H9 (cell line): ENCODE measurements around the gene SLC31A2. TPM values are rescaled to one million over a fixed set of nuclear protein-coding genes. Genes with fewer than 3 reads are reported as not detected.

Experiments
- DNase-seq: peaks from one replicate; pipeline ENCODE4 v3.0.0-alpha.2; 2017
- H2AFZ ChIP-seq: one replicate; pipeline ENCODE4 v1.6.1; 2013; ENCODE audit warnings: mild to moderate bottlenecking, low read length, control low read depth, moderate library complexity
- H2AK5ac ChIP-seq: 2 replicates; pipeline ENCODE4 v1.6.1; 2013; ENCODE audit warnings: low read length, control low read depth, mixed read lengths; ENCODE audit not compliant: insufficient read length
- H2BK120ac ChIP-seq: one replicate; pipeline ENCODE4 v1.6.1; 2013; ENCODE audit warnings: low read depth, mild to moderate bottlenecking, low read length, control low read depth, inconsistent platforms; ENCODE audit not compliant: poor library complexity, severe bottlenecking
- H2BK12ac ChIP-seq: 2 replicates; pipeline ENCODE4 v1.6.1; 2013; ENCODE audit warnings: low read length, control low read depth, mixed read lengths, low read depth; ENCODE audit not compliant: insufficient read length
- H2BK15ac ChIP-seq: 2 replicates; pipeline ENCODE4 v1.6.1; 2013; ENCODE audit warnings: low read depth, low read length, control low read depth
- H2BK20ac ChIP-seq: one replicate; pipeline ENCODE4 v1.6.1; 2013; ENCODE audit warnings: low read depth, mild to moderate bottlenecking, low read length, control low read depth, inconsistent platforms; ENCODE audit not compliant: poor library complexity, severe bottlenecking
- H2BK5ac ChIP-seq: 2 replicates; pipeline ENCODE4 v1.6.1; 2013; ENCODE audit warnings: low read length, control low read depth, mixed read lengths; ENCODE audit not compliant: insufficient read length
- H3K14ac ChIP-seq: 2 replicates; pipeline ENCODE4 v1.6.1; 2013; ENCODE audit warnings: low read length, control low read depth; ENCODE audit not compliant: insufficient read depth
- H3K18ac ChIP-seq: 2 replicates; pipeline ENCODE4 v1.6.1; 2013; ENCODE audit warnings: low read depth, mild to moderate bottlenecking, mixed read lengths, low read length, control low read depth; ENCODE audit not compliant: insufficient read length
- H3K23ac ChIP-seq: 2 replicates; pipeline ENCODE4 v1.6.1; 2013; ENCODE audit warnings: low read length, control low read depth, mixed read lengths, low read depth; ENCODE audit not compliant: insufficient read length
- H3K23me2 ChIP-seq: 2 replicates; pipeline ENCODE4 v1.6.1; 2013; ENCODE audit warnings: low read depth, mild to moderate bottlenecking, mixed read lengths, low read length, control low read depth; ENCODE audit not compliant: insufficient read length, poor library complexity, severe bottlenecking
- H3K27ac ChIP-seq: 2 replicates; pipeline ENCODE4 v1.5.1; 2013; ENCODE audit warnings: low read length, control low read depth, mixed read lengths, low read depth; ENCODE audit not compliant: insufficient read length
- H3K27me3 ChIP-seq: 2 replicates; pipeline ENCODE4 v1.6.1; 2013; ENCODE audit warnings: low read length, control low read depth, inconsistent platforms; ENCODE audit not compliant: insufficient read depth
- H3K4ac ChIP-seq: 2 replicates; pipeline ENCODE4 v1.6.1; 2013; ENCODE audit warnings: low read depth, mild to moderate bottlenecking, control low read depth, inconsistent platforms, low read length, moderate library complexity
- H3K4me1 ChIP-seq: 2 replicates; pipeline ENCODE4 v1.6.1; 2013; ENCODE audit warnings: low read length, control low read depth, inconsistent platforms; ENCODE audit not compliant: insufficient read depth
- H3K4me2 ChIP-seq: 2 replicates; pipeline ENCODE4 v1.6.1; 2013; ENCODE audit warnings: low read length, control low read depth, mixed read lengths; ENCODE audit not compliant: insufficient read length, insufficient read depth
- H3K56ac ChIP-seq: 2 replicates; pipeline ENCODE4 v1.6.1; 2013; ENCODE audit warnings: low read depth, mild to moderate bottlenecking, mixed read lengths, low read length, control low read depth; ENCODE audit not compliant: insufficient read length
- H3K79me1 ChIP-seq: 2 replicates; pipeline ENCODE4 v1.6.1; 2013; ENCODE audit warnings: low read depth, mild to moderate bottlenecking, moderate library complexity, low read length, control low read depth, inconsistent platforms; ENCODE audit not compliant: insufficient read depth, poor library complexity, severe bottlenecking
- H3K79me2 ChIP-seq: 2 replicates; pipeline ENCODE4 v1.6.1; 2013; ENCODE audit warnings: low read length, control low read depth, inconsistent platforms; ENCODE audit not compliant: insufficient read depth
- H3K9ac ChIP-seq: 2 replicates; pipeline ENCODE4 v1.6.1; 2013; ENCODE audit warnings: low read length, control low read depth, mixed read lengths; ENCODE audit not compliant: insufficient read length; ENCODE audit errors: extremely low read depth
- H3K9me3 ChIP-seq: one replicate; pipeline ENCODE4 v1.6.1; 2013; ENCODE audit warnings: low read depth, low read length, inconsistent platforms; ENCODE audit not compliant: control insufficient read depth
- H3T11ph ChIP-seq: one replicate; pipeline ENCODE4 v1.6.1; 2013; ENCODE audit warnings: mild to moderate bottlenecking, low read length, control low read depth, inconsistent platforms
- H4K20me1 ChIP-seq: one replicate; pipeline ENCODE4 v1.6.1; 2013; ENCODE audit not compliant: control insufficient read depth, insufficient read length, insufficient read depth
- H4K5ac ChIP-seq: 2 replicates; pipeline ENCODE4 v1.6.1; 2013; ENCODE audit warnings: low read depth, mild to moderate bottlenecking, mixed read lengths, low read length, control low read depth; ENCODE audit not compliant: insufficient read length
- H4K8ac ChIP-seq: replicated peaks from 2 replicates; pipeline ENCODE4 v1.6.1; 2013; ENCODE audit warnings: low read length, control low read depth, mixed read lengths, low read depth; ENCODE audit not compliant: insufficient read length
- H4K91ac ChIP-seq: 2 replicates; pipeline ENCODE4 v1.6.1; 2013; ENCODE audit warnings: low read depth, mild to moderate bottlenecking, moderate library complexity, mixed read lengths, low read length, control low read depth; ENCODE audit not compliant: insufficient read length
- H3K27ac Mint-ChIP-seq, 3 experiments: 2 replicates in 2 of 3; 3 replicates in 1 of 3; pipeline ENCODE4 v1.8.0; 2020 to 2021; ENCODE audit warnings: mixed read lengths in 3 of 3, mild to moderate bottlenecking in 1 of 3, moderate library complexity in 1 of 3
- H3K27me3 Mint-ChIP-seq: 2 replicates; pipeline ENCODE4 v1.8.0; 2021; ENCODE audit warnings: low read depth, mild to moderate bottlenecking, moderate library complexity, mixed read lengths
- H3K36me3 Mint-ChIP-seq, 3 experiments: 2 replicates in 2 of 3; 3 replicates in 1 of 3; pipeline ENCODE4 v1.8.0; 2020 to 2021; ENCODE audit warnings: low read depth in 3 of 3, mixed read lengths in 3 of 3; ENCODE audit not compliant: insufficient read depth in 1 of 3
- H3K4me1 Mint-ChIP-seq, 2 experiments: 2 replicates each; pipeline ENCODE4 v1.8.0; 2020; ENCODE audit warnings: mixed read lengths in 2 of 2
- H3K4me3 Mint-ChIP-seq, 2 experiments: 2 replicates in 1 of 2; 3 replicates in 1 of 2; pipeline ENCODE4 v1.8.0; 2020 to 2021; ENCODE audit warnings: mild to moderate bottlenecking in 2 of 2, mixed read lengths in 2 of 2, moderate library complexity in 1 of 2
- H3K9me3 Mint-ChIP-seq, 2 experiments: 2 replicates in 1 of 2; 3 replicates in 1 of 2; pipeline ENCODE4 v1.8.0; 2020; ENCODE audit warnings: mild to moderate bottlenecking in 2 of 2, mixed read lengths in 2 of 2, moderate library complexity in 1 of 2
- WGBS: extraction: QIAGEN DNeasy Blood & Tissue Kit; methylation state at CpG from one replicate; pipeline ENCODE4 v1.1.7; 2013; ENCODE audit warnings: missing lambda C conversion rate, low lambda C conversion rate, mixed read lengths; ENCODE audit not compliant: insufficient read length; ENCODE audit errors: extremely low coverage; 5-methylcytosine and 5-hydroxymethylcytosine counted together
- total RNA-seq: library from RNA; stranded (reverse); gene quantifications from 2 replicates; pipeline ENCODE4 v1.2.1, GENCODE V29; 2021
- TF ChIP-seq, protein P1 (sequence below): fragments of 200-600 bp; sonication (generic); conservative IDR thresholded peaks from 3 replicates; pipeline ENCODE4 v1.8.0; 2021; ENCODE audit warnings: antibody characterized with exemption, mild to moderate bottlenecking

Gene SLC31A2
- total RNA-seq, 1 experiment from 2014 or later = 1.0 TPM

DNA sequence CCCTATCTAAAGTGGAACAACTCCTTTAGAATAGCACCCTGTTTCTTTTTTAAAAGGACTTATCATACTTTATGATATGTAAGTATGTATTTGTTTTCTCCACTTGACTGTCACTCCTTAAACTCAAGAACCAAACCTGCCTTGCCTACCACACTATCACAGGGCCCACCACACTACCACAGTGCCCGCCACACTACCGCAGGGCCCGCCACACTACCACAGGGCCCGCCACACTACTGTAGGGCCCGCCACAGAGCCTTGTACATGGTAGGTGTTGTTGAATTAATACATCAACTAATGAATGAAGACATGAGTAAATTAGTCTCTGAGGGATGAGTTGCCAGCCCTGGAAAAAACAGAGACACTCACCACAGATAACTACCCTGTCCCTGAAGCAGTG is 18.0 kb downstream of the SLC31A2 start:
- H2AK5ac ChIP-seq = no peak overlapping the region
- no peak overlapping the region for H2BK15ac ChIP-seq
- no peaks in the 10 kb centered on the region for H3K23me2 ChIP-seq
- H3K9me3 Mint-ChIP-seq = no peaks in the 10 kb centered on the region; a peak in 1 of 5 replicates
- no peak overlapping the region for H4K5ac ChIP-seq
- no peak overlapping the region for H3K4ac ChIP-seq
- no peaks in the 10 kb centered on the region for H3K4me1 ChIP-seq
- TF ChIP-seq, protein P1, sequence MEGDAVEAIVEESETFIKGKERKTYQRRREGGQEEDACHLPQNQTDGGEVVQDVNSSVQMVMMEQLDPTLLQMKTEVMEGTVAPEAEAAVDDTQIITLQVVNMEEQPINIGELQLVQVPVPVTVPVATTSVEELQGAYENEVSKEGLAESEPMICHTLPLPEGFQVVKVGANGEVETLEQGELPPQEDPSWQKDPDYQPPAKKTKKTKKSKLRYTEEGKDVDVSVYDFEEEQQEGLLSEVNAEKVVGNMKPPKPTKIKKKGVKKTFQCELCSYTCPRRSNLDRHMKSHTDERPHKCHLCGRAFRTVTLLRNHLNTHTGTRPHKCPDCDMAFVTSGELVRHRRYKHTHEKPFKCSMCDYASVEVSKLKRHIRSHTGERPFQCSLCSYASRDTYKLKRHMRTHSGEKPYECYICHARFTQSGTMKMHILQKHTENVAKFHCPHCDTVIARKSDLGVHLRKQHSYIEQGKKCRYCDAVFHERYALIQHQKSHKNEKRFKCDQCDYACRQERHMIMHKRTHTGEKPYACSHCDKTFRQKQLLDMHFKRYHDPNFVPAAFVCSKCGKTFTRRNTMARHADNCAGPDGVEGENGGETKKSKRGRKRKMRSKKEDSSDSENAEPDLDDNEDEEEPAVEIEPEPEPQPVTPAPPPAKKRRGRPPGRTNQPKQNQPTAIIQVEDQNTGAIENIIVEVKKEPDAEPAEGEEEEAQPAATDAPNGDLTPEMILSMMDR = no peak
- no CpG with 5 or more reads among the region's 5 CpGs for WGBS
- no peaks in the 10 kb centered on the region for H3K4me1 Mint-ChIP-seq
- no peak overlapping the region for H3K27ac Mint-ChIP-seq
- H3K18ac ChIP-seq = no peak overlapping the region
- no peak overlapping the region for H4K91ac ChIP-seq
- H3K4me2 ChIP-seq = no peak overlapping the region
- H3K9ac ChIP-seq = no peak overlapping the region
- no peak overlapping the region for H2AFZ ChIP-seq
- no peaks in the 10 kb centered on the region for H4K20me1 ChIP-seq
- H3K56ac ChIP-seq = no peak overlapping the region
- no peaks in the 10 kb centered on the region for H3K79me2 ChIP-seq
- DNase-seq = no peak
- H3K9me3 ChIP-seq = no peaks in the 10 kb centered on the region
- H2BK120ac ChIP-seq = no peak overlapping the region
- no peak overlapping the region for H3K23ac ChIP-seq
- peaks cover 34 to 79% (median 62%) of the 10 kb centered on the region in 3 experiments; a peak in 6 of 7 replicates for H3K36me3 Mint-ChIP-seq
- H3K4me3 Mint-ChIP-seq = no peak overlapping the region; a peak in 1 of 5 replicates
- H2BK5ac ChIP-seq = no peak overlapping the region
- H3K27me3 ChIP-seq = no peaks in the 10 kb centered on the region
- H3K14ac ChIP-seq = no peak overlapping the region
- no peak overlapping the region for H3K27ac ChIP-seq
- H3K27me3 Mint-ChIP-seq = no peaks in the 10 kb centered on the region
- H3T11ph ChIP-seq = no peak overlapping the region
- H4K8ac ChIP-seq = no peak overlapping the region
- H3K79me1 ChIP-seq = no peaks in the 10 kb centered on the region
- no peak overlapping the region for H2BK20ac ChIP-seq
- no peak overlapping the region for H2BK12ac ChIP-seq
